HG03442 (cell line): ENCODE data around the gene ITPR3.

Experiments used
- ATAC-seq: cut with Tn5 transposase; IDR thresholded peaks from one replicate; pipeline ENCODE4 v1.9.1; 2021; ENCODE audit warnings: mild to moderate bottlenecking, moderate library complexity; ENCODE audit not compliant: unreplicated experiment

The ITPR3 gene

DNA sequence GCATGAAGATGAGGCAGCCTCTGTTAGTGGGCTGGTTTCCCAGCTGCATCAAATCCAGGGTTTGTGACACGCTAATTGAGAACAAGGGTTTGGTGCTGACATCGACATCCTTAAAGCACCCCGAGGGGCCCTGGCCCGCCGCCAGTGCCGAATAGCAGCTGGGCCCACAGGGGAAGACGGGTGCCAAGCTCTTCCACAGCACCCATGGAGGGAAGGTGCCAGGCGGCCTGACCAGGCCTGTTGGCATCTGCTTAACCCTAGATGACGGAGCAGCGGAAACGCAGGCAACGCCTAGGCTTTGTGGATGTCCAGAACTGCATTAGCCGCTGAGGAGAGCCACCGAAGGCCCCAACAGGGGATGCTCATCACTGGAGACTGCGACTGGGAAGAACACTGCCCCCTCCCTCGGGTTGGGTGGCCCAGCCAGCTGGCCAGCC lies 74.3 kb downstream of the ITPR3 start:
- no peak for ATAC-seq

DNA sequence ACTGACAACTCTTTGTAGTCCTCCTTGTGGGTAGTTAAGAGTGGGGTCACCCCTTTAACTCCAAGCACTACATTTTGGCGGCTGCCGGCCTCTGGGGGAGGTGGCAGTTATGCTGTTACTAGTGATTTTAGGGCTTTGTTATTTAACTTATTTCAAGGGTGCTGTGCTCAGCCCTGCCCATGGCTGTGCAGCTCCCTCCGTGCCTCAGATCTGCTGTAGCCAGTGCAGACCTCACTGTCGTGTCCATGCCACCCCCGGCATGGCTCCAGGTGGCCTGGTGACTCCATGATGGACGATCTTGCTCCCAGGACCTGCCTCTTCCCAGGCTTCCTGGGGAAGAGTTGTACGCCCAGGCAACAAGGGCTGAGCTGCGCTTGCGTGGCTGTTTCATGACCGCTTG lies 75.0 kb downstream of the ITPR3 start:
- no peak for ATAC-seq

DNA sequence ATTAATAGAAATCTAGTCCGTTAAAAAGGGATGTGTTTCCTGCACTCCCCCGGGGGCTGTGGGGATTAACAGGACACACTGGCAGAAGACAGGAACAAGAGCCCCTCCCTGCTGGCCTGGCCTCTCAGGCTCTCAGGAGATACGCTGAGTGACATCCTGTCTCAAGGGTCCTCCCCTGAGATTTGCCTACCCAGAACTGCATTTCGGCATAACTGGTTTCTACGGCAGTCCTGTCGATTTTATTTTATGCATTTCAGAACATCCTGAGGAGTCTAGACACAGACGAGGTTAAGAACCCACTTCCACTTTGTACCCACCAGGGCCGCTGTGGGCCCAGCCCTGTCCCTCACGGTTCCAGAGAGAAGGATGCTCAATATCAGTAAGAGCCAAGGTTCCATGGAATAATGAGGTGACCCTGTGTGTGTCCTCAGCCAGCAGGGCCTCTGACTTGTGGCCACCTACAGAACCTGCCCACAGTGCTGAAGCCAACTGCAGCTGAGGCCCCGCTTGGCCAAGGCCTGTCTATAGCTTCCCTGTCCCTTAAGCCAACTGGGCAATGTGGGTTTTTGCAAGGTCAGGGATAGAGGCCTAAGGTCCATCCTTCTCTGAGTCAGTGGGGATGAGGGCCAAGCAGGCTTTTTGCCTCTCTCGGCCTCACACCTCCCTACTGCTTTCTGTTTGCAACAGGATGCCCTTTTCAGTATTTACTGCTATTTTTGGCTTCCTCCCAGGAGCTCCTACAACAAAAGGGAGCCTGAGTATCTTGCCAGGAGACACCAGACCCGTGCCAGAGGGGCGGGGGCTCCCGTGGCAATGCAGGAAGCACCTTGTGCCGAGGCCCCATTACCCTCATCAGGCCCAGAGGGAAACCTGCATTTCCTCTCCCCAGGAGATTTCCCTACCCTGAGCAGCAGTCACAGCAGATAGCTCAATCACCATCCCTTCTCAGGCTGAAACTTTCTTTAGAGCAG lies 75.7 kb downstream of the ITPR3 start:
- no peak for ATAC-seq

DNA sequence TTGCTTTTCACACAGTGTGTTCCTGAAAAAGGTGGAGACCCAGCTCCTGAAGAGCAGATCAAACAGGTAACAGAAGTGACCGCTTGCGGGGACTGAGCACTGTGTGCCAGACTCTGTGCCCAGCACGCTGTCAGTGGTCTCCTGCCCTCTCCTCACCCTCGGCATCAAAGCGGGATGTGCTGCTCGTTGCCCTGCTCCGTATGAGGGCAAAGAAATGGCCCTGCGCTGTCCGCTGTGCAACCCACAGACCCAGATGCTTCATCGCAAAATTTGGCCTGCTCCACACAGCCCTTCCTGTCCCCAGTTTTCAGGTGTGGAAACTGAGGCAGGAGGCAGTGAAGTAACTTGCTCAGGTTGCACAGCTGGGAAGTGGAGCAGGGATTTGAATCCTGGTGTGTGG lies 76.7 kb downstream of the ITPR3 start:
- ATAC-seq: no peak

DNA sequence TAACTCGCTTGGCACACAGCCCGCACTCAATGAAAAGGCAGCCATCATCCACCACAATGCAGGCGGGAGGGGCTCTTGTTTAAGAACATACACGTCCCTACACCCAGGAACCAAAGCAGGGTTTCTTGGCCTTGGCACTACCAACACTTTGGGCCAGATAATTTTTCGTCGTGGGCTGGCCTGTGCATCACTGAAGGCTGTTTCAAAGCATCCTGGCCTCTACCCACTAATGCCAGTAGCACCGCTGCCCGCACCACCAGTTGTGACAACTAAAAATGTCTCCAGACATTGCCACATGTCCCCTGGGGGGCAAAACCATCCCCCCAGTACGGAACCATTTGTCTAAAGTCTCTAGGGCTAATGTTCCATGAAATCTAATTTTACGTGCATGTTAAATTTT lies 77.4 kb downstream of the ITPR3 start:
- no peak for ATAC-seq

DNA sequence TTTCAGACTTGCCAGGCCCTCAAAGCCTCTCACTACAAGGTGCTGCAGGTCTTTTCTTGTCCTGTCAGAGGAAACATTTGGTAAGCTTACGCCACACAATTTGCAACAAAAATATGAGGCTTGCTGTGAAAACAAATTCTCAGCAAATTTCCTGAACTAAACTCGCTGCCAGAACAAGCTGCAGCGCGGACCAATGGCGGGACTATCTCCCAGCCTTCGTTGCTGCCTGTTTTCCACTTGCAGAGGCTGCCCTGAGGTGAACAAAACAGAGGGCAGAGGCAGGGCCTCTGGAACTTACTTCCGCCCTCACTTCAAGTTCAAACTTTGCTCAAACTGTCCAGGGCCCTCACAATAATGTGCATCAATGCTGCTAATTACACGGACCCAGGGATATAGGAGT lies 78.0 kb downstream of the ITPR3 start:
- no peak for ATAC-seq

DNA sequence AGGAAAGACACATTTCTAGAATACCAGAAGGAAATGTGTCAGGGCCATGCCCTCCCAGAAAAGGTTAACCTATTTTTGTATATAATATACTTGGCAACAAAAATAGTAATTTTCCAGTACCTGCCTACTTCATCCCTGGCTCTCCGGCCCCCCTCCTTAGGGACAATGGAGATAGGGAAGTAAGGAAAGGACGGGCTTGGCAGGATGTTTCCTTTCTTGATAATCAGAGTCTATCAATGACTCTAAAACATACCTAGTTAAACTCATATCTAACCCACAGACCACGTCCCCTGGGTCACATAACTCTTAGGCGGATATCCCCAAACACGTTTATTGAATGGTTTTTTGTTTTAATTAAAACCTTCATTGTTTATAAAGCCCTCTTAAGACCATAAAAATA lies 78.6 kb downstream of the ITPR3 start:
- no peak for ATAC-seq

DNA sequence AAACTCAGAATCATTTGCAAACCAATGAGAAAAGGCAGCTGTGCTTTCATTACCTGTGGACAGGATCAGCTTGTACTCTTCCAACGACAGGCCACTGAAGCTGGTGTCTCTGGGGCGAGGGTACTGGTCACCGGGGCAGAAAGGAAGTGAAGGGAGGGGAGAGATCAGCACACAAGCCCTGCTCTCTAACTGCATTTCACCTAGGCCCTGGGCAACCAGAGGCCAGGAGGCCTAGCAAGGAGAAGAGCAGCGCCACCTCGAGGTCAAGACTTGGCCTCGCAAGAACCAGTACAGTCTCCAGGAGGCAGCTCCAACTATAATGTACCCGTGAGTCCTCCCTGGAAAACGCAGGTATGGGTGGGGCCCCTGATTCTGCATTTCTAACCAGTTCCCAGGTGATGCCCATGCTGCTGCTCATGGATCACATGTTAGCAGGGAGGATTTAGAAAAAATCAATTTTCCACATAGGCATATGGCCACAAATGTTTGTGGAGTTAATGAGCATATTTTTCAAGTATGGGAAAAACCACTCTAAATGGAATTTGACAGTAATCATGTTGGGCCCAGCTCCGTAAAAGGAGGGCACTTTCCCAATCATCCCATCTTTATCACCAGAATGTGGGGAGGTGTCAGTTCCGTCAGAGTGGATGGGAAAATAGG lies 79.4 kb downstream of the ITPR3 start:
- ATAC-seq: peak; percentile 44

DNA sequence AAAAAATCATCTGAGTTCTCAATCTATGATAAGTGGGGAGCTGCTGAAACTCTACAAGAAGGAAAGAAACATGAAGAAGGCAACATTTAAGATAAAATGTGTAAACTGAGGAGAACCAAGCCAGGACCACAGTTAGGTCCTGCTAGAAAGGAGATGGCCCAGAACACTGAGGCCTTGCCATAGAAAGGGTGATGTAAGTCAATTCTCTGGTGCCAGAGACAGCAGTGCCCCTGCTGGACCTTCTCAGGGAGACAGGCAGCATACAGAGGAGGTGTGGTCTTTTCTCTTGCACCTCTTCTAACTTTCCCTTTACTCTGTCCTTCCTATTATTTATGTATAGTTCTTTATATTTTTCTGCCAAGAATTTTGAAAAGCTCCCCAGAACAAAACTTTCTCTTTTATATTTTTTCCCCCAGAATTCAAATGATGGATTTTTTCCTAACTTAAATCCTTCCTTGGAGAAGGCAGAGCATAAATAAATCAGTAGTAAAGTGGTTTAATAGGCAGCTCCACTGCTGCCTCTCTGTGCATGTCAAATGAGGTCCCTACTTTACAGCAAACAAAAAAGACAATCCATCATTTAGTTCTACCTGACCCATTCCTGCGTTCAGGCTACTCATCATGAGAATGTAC lies 81.3 kb downstream of the ITPR3 start:
- ATAC-seq: no peak

DNA sequence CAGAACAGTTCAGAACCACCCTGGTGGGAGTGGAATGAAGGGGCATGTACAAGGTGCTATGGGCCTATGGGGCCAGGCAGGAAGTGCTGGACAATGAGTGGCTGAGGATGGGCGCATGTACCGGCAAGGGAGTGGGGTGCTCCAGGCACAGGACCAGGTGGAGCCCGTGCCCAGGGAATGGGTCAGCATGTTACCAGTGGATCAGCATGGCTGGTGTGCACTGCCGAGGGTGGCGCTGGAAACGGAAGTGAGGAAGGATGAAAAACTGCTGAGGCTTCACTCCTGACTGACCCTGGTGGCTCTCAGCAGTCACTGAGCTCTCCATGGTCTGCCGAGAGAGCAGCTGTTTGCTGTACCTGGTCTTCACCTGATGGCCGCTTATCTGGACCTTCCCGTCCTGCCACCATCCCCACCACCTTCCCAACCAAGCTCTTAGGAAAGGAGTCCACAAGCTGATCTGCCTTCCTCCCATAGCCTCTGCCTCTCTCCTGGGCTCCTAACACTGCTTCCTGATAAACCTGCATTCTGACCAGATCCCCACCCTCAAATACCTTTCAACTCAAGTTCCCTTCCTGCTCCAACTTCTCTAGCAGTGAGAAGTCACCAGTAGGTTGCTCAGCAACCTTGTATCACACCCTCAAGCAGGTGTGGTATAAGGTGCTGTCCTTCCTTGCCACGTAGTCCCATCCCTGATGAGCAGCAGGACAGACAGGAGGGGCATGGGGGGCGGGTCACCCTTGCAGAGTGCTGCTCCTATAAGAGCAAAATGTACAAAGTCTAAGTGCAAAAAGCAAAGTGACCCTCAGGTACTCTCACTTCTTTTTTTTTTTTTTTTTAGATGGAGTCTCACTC lies 83.3 kb downstream of the ITPR3 start:
- ATAC-seq: no peak

DNA sequence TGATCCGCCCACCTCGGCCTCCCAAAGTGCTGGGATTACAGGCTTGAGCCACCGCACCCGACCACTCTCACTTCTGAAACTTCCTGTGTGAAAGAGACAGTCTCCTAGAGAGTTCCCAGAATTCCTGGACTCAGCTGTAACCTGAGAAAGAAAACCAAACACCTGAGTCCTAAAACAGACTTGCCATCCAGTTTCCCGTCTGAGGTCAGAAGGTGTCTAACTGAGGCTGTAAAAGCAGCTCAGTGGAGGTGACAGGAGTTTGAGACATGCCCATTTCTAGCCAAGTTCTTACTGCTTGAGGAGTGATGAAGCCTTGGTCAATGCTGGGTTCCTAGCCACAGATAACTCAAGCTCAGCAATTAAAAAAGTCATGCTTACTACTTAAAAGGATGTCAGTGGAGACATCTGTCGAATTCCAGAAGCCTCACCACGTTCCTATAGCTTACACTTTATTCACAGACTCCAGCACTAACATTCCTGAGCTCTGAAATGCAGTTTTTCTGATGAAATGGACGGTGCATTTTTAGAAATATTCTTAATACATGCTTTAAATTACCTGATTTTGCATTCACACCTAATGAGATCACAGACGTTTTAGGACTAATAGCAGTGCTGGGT lies 84.3 kb downstream of the ITPR3 start:
- ATAC-seq: no peak

DNA sequence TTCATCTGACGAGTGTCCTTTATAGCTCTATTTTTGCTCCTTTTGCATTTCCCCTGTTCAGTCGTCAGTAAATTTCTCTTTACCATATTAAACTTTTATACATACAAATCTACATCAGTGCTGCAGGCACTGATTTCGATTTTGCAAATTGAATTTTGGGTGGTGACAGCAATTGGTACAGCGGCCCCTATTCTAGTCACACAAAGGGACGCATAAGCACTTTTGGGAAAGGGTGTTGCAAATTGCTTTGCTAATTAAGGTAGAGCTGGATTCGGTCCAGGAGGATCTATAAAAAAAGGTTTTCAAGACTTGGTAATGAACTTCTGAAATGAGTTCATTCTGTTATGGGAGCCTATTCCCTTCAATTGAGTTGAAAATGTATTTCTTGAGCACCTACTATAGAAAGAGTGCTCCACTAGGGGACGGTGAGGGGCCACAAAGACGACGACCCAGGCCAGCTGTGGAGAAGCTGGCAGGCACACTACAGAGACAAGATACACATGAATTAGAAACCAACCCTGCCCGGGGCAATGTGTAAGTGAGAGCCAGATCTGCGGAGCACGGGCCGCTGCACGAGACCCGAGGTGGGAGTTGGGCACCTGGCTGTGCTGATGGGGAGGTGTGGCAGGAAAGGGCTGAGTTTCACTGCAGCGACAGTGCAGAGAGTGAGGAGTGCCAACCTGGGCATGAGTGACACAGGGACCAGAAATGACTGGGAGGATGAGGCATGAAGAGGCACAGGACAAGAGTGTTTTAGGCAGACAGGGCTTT lies 85.0 kb downstream of the ITPR3 start:
- ATAC-seq: no peak

DNA sequence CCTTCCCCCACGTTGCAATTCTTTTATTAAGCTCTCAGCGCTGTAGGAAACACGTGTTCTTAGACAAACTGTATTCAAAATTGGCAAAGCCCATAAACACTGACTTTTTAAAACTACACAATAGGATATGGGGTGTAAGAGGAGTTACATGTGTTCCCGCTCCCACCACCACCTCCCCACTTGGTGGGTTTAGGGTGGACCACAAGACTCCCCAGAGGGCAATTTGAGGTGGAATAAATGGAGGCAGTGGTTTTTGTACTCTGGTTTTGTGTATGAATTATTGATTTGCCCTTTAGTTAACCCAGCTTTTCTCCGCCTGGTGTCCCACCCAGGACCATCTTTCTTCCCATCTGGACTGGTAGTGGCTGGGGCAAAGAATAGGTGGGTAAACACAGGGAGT lies 86.6 kb downstream of the ITPR3 start:
- ATAC-seq: no peak

DNA sequence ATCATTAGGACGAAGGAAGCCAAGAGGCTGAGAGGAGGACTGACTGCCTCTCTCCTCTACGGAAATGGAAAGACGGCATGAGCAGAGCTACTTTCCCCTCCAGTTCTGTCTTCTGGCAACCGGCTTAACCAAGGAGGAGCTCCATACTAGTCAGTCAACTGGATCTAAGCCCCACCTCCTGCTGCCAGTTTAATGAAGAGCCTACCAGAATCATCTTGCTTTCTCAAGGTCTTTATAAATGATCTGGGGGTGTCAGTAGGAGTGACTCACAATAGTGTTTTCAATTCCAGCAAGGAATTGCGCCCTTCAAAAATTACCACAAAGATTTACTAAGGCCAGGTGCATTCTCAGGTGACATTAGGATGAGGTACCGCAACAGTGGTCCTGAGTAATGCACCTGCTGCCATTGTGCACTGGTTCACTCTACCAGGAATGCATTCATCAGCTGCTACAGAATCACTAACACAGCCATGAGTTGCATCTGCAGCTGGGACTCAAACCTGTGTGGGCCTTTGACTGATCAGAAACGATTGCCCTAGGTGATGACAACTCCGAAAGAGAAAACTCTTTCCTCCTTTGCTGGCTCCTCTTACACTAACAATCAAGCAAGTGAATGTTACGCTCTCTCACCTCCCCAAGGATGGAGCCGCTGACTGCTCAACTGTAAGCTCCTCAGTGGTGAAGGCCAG lies 87.5 kb downstream of the ITPR3 start:
- ATAC-seq: no peak

DNA sequence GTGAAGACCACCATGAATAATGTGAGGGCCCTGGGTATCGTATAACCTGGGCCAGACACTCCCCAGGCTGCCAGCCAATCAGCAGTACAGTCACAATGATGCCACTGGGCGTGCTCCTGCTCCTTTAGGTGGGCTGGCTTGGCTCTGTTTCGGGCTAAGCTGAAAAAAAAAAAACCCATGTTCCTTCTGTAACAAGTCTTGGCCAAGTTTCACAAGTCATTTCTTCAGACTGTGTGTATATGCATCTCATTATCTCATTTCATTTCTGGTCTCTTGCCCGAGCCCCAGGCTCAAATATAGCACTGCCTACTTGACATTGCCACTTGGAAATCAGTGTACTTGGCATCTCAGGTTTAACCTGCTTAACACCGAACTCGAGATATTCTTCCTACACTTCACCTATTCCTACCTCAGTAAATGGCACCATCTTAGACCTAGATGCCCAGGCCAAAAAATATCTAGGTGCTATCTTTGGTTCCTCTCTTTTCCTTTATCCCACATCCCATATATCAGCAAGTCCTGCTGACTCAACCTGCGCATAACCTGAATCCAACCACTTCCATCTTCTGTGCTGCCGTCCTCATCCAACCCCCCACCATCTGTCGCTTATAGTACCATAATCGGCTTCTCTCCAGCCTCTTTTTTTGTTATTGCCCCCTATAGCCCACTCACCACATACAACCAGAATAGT lies 88.6 kb downstream of the ITPR3 start:
- no peak for ATAC-seq

DNA sequence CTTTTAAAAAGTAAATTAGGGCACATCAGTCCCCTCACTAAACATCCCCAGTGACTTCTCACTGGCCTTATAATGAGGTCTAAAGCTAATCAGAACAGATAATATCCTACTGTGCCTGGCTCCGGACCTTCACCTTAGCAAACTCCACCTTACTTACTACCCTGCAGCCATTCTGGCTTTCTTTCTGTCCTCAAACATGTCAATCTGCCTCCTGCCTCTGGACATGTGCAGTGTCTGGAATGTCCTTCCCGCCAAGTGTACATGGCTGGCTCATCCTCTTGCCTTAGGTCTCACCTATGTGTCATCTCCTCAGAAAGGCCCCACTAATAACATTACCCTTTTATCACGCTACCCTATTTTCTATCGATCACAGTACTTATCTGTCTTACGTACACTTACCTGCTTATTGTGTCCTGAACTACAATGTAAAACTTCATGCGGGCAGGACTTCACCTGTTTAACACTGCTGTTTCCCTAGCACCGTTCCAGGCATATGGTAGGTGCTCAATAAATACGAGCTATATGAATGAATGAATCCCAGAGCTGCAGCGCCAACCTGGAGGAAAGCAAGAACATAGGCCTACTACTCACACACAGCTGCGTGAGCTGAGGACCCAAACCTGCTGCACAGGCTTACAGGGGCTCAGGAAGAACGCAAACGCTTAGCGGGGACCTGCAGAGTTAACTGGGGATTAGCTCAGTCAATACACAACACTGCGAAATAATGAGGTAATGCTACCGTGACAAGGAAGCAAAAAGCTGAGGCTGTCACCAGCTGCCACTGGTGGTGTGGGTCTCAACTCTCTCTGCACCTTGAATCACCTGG lies 89.4 kb downstream of the ITPR3 start:
- no peak for ATAC-seq
